KOPT-K1 (cell line): ENCODE data around the gene NR4A1.

ENCODE experiments used
- H3K27ac ChIP-seq: fragments of 200-600 bp; sonication (generic); 2 replicates; pipeline ENCODE4 v1.5.1; 2016; ENCODE audit warnings: antibody characterized with exemption, mild to moderate bottlenecking, low read depth, low read length; ENCODE audit not compliant: poor library complexity, severe bottlenecking
- H3K36me3 ChIP-seq: fragments of 200-600 bp; sonication (generic); 2 replicates; pipeline ENCODE4 v1.5.1; 2017; ENCODE audit warnings: antibody characterized with exemption, mild to moderate bottlenecking, low read length, moderate library complexity; ENCODE audit not compliant: insufficient read depth
- H3K9me3 ChIP-seq: fragments of 200-600 bp; sonication (generic); 2 replicates; pipeline ENCODE4 v1.5.1; 2017; ENCODE audit warnings: antibody characterized with exemption, low read length, mild to moderate bottlenecking; ENCODE audit not compliant: insufficient read depth, poor library complexity, severe bottlenecking

The NR4A1 gene

DNA sequence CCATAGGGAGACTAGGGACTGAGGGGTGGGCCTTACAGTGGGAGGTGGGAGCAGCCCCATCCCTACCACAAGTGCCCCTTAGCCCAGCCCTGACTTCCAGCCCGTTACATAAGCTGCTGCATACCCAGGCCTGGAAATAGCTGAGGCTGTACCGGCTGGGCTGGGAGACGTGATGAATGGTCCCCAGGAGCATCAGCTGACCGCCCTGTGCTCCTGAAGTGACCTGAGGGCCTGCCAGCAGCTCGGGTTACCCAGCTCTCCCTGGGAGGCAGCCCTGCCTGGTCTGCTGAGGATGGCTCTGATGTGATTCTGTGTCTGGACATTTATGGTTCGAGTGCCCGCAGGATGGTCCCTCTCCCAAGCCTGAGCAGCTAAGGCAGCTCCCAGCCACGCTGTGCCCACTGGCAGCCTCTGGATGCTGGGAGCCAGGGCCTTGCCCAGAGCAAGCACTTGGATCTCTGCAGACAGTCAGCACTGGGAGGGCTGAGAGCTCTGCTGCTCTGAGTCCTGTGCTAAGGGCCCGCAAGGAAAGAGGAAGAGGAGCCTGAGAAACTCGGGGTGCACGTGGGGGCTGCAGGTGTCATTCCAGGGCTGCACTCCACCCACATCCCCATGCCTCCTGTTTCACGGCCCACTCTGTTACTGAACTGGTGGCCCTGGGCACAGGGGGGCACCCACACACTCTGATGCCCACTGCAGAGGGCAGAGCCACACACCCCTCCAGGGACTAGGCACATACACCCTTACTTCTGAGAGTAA is 24.0 kb upstream of the NR4A1 start:
- H3K9me3 ChIP-seq = no peaks in the 10 kb centered on the region
- no peak overlapping the region for H3K27ac ChIP-seq
- no peaks in the 10 kb centered on the region for H3K36me3 ChIP-seq

DNA sequence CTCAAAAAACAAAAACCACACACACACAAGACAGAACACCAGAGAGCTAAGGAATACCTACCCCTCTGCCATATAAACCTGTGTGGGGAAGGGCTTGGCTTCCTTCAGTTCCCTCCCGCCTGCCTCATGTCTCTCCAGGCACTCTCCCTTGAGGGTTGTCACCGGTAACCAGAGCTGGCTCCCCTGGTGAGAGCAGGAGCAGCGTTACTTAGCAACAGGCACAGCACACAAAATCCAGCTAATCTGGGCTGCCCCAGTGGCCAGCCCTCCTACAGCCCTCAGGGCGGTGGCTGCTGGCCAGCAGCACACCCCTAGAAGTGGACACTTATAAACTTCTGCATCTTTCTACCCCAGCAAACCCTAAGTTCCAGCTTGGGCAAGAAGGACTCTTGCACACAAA is 21.6 kb upstream of the NR4A1 start:
- Histone ChIP-seq H3K36me3 (no peaks in the 10 kb centered on the region), H3K27ac (no peak overlapping the region), H3K9me3 (no peaks in the 10 kb centered on the region)

DNA sequence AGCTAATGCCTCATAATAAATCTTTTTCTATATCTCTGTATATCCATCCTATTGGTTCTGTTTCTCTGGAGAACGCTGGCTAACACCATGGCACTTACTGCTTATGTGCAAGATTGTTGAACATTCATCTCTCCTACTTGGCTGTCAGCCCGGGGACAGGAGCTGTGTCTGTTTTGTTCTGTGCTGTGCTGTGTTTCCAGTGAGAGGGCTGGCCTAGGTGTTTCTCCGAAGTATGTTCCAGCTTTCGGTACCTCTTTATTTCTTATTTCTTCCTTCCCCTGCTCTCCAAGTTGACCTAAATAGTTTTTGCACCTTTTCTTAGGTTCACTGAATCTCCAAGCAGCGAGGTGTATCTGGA is 18.8 kb upstream of the NR4A1 start:
- no peak overlapping the region for H3K27ac ChIP-seq
- no peaks in the 10 kb centered on the region for H3K36me3 ChIP-seq
- no peaks in the 10 kb centered on the region for H3K9me3 ChIP-seq

DNA sequence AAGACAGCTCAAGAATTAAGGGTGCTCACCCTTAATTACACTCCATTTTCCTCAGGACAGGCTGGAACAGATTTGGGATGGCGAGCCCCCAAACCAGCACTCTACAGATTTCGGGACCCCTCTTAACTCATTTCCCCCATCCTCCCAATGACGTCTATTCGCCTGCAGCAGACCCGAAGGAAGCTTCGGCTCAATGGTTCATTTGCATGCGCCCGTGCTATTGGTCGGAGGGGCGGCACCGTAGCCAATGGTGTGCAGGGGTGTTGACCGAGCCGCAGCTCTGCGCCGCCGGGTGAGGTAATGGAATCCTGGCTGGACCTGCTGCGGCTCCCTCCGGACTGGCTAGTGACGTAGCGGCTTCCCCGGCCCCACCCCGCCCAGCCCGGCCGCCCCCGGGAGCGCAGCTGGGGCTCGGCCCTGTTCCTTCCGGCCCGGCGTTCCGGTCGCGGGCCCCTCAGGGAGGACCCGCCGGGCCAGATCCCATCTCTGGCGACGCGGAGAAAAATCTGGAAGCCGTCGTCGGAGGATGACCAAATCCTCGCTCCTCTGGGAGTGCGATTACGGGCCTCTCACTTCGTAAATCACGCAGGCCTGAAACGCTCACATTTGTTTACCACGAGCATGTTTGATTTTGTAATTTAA is 18.3 kb upstream of the NR4A1 start:
- H3K36me3 ChIP-seq = no peaks in the 10 kb centered on the region
- H3K9me3 ChIP-seq = no peaks in the 10 kb centered on the region
- no peak overlapping the region for H3K27ac ChIP-seq

DNA sequence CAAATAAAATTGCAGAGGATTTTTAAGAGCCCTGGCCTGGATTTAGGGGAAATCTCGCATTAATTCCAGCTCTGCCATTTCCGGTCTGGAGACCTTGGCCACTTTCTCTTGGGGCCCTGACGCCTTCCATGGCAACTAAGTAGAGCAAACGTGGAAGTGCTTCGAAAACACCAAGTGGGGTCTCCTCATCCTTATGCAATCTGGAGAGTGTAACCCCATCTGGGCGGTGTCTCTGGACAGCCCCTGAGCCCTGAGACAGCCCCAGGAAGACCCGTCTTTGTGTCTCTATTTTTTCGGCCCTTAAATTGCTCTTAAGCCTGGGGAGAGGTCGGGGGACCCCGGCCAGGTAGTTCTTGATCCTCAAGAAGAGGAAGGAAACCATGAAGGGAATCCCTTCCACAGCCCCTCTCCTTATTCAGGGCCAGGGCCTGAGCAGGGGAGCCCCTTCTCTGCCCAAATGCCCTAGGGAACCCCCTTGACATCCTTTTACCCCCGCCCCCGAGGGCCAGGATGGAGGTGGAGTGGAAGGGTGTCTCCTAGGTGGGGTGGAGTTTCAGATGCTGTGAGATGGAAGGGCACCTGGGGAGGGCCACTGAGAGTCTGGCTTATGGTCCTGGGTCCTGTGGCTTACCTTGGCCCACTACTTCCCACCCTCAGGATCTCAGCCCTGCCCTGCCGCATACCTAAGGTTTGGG is 17.6 kb upstream of the NR4A1 start:
- Histone ChIP-seq H3K9me3 (no peaks in the 10 kb centered on the region), H3K27ac (no peak overlapping the region), H3K36me3 (no peaks in the 10 kb centered on the region)

DNA sequence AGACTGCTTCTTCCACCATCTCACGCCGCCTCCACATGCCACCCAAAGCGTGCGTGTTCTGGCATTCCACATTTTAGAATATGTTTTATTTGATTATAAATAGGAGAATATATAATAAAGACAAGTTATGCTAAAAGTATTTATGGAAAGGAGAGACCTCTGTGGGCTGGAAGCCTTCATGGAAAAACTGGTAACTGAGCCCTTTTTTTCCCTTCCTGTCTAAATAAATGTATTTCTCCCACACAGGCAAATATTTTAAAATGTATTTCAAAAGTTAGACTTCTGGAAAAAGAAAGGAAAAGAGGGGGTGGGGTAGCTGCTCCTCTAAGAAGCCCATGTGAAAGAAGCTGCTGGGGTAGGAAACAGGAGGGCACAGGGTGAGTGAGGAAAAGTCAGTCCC is 16.1 kb upstream of the NR4A1 start:
- H3K9me3 ChIP-seq = no peaks in the 10 kb centered on the region
- no peak overlapping the region for H3K27ac ChIP-seq
- no peaks in the 10 kb centered on the region for H3K36me3 ChIP-seq

DNA sequence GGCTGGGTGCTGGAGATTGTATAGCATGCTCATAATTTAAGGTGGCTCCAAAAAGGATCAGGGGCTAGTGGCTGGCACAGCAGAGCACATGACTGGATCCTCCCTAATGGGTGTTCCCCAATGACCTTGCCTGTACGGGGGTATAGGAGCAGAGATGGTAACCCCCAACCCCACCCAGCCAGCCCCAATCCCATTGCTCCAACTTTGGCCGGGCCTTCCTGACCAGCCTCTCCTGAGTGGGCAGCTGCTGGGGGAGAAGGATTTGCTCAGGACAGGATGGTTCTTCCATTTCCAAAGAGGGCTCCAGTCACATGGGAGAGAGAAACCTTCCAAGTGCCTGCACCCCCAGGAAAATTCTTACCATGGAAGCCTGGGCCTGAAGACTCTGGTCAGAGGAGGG is 15.3 kb upstream of the NR4A1 start:
- Histone ChIP-seq H3K36me3 (no peaks in the 10 kb centered on the region), H3K27ac (no peak overlapping the region), H3K9me3 (no peaks in the 10 kb centered on the region)

DNA sequence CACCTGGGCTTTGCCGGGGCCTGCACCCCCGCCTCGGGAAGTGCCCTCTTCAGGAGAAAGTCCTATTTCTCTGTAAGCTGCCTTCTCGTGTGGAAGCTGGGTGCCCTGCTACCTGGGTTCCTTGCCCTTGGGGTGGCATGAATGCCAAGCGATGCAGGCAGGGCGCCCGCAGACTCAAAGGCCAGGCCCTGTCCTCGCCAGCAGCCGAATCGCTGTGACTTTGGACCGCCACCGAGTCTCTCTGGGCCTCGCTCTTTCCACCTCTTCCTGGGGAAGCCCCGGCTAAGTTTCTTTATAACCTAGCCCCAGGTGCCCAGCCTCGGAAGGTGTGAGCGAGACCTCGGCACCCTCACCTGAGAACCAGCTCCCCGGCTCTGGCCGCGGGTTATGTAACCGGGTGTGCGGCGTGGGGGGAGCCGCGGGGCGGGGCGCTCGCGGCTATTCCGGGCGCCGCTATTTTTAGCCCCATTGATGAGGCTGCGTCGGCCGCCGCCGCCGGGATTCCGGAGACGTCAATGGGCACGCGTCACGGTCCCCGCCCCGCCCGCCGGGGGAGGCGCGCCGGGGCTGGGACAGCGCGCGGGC is 14.6 kb upstream of the NR4A1 start:
- H3K27ac ChIP-seq = no peak overlapping the region
- H3K9me3 ChIP-seq = no peaks in the 10 kb centered on the region

DNA sequence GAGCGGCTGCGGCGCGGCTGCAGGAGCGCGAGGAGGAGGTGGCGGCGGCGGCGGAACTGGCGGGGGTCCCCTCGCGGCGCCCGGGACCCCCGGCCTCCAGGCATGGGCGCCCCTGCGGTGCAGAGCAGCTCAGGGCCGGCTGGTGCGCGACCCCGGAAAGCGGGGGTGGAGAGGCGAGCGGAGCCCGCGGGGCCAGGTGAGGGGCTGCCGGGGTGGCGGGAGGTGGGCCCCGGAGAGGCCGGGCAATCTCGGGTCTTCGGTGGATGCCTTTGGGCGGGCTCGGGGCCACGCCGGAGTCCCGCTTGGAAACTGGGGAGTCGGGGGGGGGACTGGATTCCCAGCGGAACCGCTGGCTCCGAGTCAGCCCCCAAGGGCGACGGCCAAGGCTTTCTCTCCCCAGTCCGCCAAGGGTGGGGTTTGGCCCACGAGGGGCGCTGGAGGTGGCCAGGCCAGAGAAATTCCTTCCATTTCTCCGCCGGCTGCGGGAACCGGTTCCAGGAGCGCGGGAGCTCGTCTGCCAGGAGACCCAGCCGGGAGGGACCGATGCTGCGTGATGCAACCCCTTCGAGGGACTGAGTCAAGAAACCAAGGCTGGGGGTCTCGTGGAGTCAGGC is 13.9 kb upstream of the NR4A1 start:
- H3K9me3 ChIP-seq = no peaks in the 10 kb centered on the region
- H3K36me3 ChIP-seq = no peaks in the 10 kb centered on the region
- H3K27ac ChIP-seq = no peak overlapping the region

More for the DNA sequence above, 14.6 kb upstream of the NR4A1 start:
- H3K36me3 ChIP-seq = no peaks in the 10 kb centered on the region

DNA sequence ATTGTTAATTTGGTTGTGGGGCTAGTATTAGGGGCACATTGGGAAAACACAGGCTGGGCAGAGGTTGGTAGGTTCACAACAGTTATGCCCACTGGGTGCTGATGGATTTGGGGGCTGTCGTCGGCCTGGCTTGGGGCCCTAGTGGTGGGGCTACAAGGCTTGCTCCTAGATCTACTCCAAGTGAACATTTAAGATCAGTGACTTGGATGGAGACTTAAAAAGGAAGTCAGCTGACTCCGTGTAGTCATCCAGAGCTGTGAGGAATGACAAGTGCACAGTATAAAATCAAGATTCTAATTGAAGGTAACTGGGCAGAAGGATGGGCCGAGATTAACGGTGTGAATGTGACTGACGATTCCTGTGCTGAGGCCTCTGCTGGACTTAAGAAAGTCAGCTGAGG is 12.8 kb upstream of the NR4A1 start:
- Histone ChIP-seq H3K36me3 (no peaks in the 10 kb centered on the region), H3K27ac (no peak overlapping the region)

DNA sequence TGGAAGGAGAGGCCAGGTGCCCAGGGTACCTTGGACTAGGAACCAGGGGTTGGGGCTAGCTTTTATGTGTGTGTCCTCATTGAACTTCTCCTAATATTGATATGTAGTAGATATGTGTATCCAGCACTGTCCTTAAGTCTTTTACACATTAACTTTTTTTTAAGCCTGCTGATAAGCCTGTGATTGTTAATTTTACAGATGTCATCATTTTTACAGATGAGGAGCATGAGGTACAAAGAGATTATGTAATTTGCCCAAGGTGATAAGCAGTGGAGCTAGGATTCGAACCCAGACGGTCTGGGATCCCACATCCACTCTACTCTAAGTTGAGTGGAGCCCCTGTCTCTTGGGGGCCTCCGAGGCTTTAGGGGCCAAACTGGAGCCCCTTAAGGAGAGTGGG is 10.2 kb upstream of the NR4A1 start:
- no peak overlapping the region for H3K27ac ChIP-seq
- H3K9me3 ChIP-seq = no peaks in the 10 kb centered on the region
- no peaks in the 10 kb centered on the region for H3K36me3 ChIP-seq

More for the DNA sequence above, 12.8 kb upstream of the NR4A1 start:
- H3K9me3 ChIP-seq = no peaks in the 10 kb centered on the region

DNA sequence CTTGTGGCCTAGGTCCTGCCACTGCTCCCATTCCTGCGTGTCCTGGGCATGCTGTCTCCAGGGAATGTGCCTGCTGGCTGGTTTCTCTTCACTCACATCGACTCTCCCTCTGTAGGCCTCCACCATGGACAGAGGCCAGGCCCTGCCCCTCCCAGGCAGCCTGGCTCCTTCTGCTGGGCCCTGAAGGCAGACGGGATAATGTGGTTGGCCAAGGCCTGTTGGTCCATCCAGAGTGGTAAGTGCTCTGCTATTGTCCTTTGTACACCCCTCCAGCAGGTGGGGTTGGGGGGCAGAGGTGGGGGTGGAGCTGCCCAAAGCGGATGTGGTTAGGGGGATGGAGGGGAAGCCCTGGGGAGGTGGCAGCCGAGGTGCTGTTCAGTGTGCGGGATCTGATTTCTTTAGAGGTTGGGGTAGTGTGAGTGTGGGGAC is 9.5 kb upstream of the NR4A1 start:
- Histone ChIP-seq H3K36me3 (no peaks in the 10 kb centered on the region), H3K27ac (no peak overlapping the region), H3K9me3 (no peaks in the 10 kb centered on the region)

DNA sequence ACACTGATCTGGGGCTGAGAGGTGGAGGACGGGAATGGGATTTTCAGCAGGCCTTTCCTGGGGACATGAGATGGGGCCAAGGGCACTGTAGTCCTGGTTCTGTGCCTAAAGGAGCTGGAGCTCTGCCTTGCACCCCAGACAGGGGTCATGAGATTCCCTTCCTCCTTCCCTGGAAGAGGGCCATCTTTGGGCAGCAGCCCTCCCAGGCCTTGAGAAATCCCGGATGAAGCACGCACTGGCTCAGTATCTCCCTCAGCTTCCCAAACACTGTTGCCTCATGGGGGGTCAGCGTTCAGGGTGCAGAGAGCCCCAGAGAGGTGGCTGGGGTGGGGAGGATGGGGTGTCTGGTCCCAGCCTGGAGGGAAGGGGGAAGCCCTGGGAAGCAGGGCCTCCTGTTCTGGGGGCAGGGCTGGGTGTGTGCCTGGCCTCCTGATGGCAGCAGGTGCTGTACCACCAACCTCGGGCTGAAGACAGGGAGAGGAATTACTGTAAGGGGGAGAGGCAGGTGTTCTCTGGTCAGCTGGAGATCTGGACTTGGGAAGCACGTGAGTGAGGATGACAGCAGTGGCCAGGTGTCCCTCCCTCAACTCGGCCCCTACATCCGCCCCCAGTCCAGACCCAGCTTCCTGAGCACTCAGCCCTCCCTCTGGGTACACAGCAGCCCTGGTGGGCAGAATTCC is 8.4 kb upstream of the NR4A1 start:
- no peaks in the 10 kb centered on the region for H3K9me3 ChIP-seq
- no peaks in the 10 kb centered on the region for H3K36me3 ChIP-seq
- no peak overlapping the region for H3K27ac ChIP-seq

DNA sequence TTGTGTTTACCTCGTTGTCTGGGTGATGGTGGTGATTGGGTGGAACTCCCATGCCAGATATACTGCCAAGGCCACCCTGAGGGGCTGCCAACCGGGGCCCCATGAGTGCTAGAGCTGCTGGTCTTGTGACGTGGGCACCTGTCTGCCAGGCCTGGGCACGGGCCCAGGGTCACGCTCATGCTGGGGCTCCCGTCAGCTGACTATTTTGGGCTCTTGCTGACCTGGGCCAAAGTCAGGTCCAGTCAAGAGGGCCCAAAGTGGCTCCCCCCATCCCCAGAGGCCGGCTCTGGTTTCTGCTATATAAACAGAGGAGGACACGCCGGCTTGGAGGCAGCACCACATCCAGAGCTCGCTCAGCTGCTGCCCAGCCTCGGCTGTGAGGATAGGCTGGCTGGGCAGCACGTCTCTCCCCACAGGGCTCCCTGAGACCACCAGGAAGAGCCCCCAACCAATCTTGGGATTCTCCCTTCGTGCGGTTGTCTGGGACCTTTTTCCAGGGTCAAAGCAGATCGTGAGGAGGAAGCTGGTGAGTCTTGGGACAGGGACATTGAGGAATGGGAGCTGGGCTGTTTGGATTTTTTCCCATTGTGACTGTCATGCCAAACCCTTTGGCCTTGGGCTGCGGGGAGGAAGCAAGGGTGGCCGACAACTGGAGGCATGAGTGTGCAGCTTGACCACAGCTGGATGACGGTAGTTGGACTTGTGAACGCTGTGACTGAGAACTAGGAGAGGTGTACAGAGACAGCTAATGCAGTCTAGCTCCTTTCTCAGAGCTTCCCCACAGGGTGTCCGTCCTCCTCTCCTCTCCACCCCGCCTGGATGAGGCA is 7.6 kb upstream of the NR4A1 start:
- no peaks in the 10 kb centered on the region for H3K36me3 ChIP-seq
- no peaks in the 10 kb centered on the region for H3K9me3 ChIP-seq
- no peak overlapping the region for H3K27ac ChIP-seq
